NCI-H2196 treated with DMSO at 0.1 percent for 48 hours (cell line): ENCODE data around the gene PHLPP2.
"Not testable (repeated sequence)": the region's sequence is repeated elsewhere in the genome, so short reads cannot be mapped to it uniquely, and the experiment has no call there.

Experiments
- DNase-seq: peaks from one replicate; lab custom pipeline; 2025; ENCODE audit not compliant: unreplicated experiment; lab: John Stamatoyannopoulos, UW

The PHLPP2 gene

DNA sequence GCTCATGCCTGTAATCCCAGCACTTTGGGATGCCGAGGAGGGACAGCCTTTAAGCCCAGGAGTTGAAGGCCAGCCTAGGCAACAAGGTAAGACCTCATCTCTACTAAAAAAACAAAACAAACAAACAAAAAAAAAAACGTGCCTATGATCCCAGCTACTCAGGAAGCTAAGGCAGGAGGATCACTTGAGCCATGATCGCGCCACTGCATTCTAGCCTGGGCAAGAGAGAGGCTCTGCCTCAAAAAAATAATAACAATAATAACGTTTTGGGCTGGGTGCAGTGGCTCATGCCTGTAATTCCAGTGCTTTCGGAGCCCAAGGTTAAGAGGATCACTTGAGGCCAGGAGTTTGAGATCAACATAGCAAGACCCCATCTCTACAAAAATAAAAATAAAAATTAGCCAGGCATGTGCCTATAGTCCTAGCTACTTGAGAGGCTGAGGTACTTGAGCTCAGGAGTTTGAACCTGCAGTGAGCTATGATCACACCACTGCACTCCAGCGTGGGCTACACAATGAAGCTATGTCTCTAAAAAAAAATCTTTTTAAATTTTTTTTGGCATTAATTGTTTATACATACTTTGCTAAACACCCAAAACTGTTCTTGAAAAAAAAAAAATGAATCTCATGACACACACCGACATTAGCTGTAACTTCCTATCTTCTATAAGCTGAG lies 3.3 kb downstream of the PHLPP2 start:
- DNase-seq = no peak

DNA sequence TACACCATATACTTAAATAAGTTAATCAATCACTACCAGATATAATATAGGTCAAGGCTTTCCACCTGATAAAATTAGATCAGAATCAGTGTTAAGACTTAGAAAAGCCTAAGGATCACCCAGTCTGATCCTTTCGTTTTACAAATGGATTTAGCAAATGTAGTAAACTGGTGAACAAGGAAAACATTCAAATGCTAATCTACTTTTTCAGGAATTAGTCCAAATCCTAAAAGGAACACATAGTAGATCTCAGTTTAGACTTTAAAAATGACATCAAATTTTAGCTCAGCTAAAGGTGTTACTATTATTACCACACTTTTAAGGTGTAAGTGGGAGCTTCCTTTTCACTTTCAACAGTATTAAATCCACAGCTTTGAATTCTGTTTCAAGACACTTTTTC lies 12.0 kb downstream of the PHLPP2 start:
- DNase-seq = no peak

DNA sequence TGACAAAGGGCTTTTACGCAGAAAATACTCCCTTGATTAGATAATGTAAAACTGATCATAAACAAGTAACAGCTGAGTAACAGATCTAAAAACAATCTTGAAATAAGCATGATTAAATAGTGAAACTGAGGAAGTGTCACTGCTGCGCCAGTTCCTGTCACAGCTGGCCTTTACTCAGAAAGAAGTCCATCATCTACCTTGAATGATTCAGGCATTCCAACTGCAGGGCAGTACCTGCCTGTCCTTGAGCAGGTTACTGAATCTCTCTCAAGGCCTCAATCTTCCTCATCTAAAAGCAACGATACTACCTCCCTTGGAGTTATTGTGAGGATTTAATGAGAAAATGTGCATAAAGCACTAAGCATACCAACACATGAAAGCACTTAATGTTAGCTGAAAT lies 12.7 kb downstream of the PHLPP2 start:
- no peak for DNase-seq

DNA sequence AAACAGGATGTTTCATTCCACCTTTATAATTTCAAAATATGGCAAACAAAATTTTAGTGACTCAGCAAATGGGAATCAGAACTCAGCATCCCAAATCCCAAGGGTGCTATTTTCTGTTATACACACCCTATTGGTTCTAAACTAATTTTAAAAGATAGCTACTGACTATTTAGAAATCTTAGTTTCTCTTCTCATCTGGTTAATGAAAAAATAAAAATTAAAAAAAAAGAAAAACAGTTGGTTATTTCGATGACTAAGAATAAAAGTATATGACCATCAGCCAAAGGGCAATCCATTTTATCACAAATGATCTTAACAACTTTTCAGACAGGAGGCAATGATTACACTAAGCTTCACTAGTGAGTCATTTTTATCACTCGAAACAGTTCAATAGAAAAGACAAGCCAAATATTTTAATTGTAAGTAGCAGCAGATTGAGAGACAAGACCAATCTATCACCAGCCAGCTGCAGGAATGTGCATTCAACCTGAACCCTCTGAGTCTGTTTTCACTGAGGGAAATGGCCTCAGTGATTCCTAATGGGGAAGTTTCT lies 15.2 kb downstream of the PHLPP2 start:
- DNase-seq = no peak

- DNase-seq = no peak
These were observed 15.8 kb downstream of the PHLPP2 start for GRCh38 chr16:71708696-71709095.

GRCh38 chr16:71707199-71707598 lies 17.3 kb downstream of the PHLPP2 start:
- no peak for DNase-seq

DNA sequence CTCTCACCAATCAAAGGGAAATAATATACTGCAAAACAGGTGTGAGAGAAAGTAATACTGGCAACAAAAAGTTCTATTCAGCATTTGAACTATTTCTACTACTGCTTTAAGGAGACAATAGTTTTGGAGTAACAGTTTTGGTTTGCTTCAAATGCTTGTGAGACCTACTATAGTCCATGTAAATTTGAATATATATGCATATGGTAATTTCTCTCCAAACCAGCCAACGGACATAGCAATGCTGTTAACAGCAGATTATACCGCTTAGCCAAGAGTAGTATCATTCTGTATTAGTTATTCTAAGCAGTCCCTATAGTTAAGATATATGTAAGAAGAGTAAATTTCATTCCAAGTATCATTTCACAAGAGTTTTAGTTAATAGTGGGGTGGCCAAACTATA lies 18.5 kb downstream of the PHLPP2 start:
- no peak for DNase-seq

- no peak for DNase-seq
These were observed 21.2 kb downstream of the PHLPP2 start for GRCh38 chr16:71703333-71703732.

GRCh38 chr16:71700831-71701230 lies 23.7 kb downstream of the PHLPP2 start:
- DNase-seq = no peak

DNA sequence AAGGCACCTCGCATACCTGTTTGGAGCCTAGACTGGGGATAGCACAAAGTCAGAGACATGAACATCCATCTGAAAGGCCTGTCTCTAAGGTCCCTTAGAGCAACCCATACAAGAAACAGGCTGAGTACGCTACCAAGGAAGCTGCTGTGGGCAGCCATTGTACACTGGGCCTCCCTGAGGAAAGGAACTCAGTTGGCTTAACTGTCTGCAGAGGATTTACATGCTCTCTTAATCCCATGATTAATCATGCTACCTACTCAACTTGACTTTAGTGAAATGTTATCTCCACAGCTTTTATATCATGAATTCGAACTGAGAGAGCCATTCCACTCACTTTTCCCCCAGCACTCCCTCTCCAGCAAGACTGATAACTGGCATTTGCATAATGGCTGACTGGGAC lies 26.0 kb downstream of the PHLPP2 start:
- no peak for DNase-seq

- no peak for DNase-seq
These were observed 31.3 kb downstream of the PHLPP2 start for GRCh38 chr16:71693164-71693563.

DNA sequence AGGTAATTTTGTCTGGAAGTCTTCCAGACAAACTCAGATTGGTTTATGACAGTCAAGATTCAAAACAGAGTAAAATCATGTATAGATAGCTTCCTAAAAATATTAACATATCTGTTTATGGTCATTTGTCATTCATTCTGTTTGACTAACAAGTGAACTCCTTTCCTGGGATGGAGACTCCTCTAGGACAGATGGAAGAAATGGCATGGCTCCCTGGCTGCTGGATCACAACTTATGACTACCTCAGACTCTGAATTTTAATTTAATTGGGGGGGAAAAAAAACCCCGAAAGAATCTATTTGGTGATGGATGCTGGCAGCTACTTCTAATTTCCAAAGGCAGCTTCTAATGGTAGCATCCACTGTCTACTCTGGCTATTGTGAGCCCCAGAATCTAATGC lies 34.6 kb downstream of the PHLPP2 start:
- no peak for DNase-seq

DNA sequence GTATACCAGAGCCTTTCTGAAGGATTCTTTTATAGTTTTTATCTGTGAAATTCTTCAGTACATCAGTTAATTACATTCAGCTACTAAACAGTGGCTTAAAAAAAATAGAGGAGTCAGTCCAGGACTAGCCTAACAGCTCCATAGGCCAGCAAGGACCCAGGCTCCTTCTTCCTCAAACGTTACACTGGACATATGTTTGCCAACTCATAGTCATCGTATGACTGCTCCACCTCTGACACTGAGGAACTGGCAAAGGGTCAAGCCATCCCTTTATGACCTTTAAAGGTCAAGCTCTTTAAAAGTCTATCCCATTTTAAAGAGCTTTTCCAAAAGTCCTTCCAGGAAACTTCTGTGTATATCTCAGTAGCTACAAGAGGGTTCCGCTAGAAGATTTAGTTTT lies 36.6 kb downstream of the PHLPP2 start:
- no peak for DNase-seq

- DNase-seq = not testable (repeated sequence)
These were observed 40.2 kb downstream of the PHLPP2 start for GRCh38 chr16:71684280-71684679.

GRCh38 chr16:71681360-71681759 lies 43.1 kb downstream of the PHLPP2 start:
- no peak for DNase-seq

- no peak for DNase-seq
These were observed 48.3 kb downstream of the PHLPP2 start for GRCh38 chr16:71676236-71676635.

DNA sequence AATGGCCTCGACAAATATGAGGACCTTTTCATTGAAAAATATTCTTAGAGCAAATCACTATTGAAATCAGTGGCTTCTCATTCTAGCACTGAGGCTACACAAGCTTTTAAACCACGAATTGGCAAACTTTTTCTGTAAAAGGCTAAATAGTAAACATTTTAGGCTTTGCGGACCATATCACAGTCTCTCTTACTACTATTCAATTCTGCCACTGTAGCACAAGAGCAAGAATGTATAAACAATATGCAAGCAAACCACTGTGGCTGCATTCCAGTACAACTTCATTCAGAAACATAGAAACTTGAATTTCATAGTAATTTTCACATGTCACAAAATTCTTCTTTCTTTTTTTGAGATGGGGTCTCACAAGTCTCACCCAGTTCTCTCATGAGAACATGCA lies 49.1 kb downstream of the PHLPP2 start:
- no peak for DNase-seq

DNA sequence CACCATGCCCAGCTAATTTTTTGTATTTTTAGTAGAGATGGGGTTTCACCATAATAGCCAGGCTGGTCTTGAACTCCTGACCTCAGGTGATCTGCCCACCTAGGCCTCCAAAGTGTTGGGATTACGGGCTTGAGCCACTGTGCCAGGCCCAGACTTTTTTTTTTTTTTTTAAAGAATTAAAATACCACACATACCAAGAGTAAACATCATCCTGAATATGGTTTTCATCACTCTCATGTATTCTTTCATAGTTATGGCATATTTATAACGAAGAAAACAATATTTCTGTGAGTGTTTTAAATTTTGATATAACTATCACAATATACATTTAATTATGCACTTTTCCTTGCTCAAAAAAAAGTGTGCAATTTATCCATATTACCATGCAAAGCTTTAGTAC lies 50.3 kb downstream of the PHLPP2 start:
- DNase-seq = no peak

DNA sequence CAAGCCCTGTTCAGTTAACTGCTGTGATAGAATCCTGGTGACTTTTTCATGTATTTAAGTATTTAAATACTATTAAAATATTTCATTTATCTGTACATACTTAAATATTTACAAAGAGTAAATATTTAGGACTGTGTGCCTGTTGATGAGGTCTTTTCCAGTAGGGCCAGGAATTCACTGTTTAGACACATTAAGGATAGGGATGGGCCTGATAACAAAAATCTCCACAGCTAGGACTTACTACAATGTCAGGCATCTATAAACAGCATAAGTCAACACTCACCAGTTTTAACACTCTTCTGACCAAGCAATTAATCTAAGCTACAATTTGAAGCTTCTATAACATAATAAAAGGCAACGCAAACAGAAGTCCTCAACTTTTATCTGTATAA lies 50.9 kb downstream of the PHLPP2 start:
- no peak for DNase-seq

DNA sequence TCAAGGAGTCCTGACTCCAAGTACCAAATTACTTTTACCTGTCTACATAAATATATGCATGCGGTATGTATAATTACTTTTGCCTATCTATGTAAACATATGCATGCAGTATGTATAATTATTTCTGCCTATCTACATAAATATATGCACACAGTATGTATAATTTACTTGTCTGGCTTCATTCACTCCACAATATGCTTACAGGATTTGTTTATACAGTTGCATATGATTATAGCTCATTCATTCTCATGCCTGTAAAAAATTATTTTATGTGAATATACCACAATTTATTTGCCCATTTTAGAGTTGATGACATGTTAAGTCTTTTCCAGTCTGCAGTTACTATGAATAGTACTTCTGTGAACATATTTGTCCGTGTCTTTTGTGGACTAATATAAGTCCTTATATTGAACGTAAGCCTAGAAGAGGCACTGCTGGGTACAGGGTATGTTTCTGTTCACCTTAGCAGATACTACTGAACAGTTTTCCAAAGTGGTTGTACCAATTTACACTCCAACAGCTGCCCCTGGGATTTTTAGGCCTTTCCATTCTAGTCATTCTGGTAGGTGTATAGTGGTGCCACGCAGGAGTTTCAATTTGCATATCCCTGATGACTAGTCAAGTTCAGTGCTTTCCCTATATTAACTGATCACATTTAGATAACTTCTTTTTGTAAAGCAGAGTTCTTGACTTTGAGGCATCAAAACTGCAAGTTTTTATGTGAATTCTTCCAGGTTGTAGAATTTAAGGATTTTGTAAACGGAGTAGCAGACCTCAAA lies 51.5 kb downstream of the PHLPP2 start:
- no peak for DNase-seq

DNA sequence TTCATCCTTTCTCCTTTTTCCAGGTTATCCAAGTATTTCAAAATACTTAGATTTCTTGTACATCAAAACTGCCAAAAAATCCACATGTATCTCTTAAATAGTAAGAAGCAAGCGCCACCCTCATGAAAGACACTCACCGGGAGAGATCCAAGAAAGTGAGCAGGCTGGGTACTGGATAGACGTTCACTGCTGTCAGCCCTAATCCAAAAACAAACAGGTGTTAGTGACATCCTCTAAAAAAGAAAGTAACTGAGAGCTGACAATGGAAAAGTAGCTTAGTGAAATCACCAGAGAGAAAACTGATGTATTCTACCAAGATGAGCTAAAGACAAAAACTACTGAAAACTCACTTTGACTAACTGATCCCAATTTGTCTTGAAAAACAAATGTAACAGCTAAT lies 52.4 kb downstream of the PHLPP2 start:
- DNase-seq = no peak

GRCh38 chr16:71671165-71671564 lies 53.3 kb downstream of the PHLPP2 start:
- no peak for DNase-seq
